Skin of body (tissue), 2 donors: ENCODE measurements around the gene COQ9. TPM values are rescaled to one million over a fixed set of nuclear protein-coding genes. Genes with fewer than 3 reads are reported as not detected.
A peak's percentile ranks its signal among the peaks of the same experiment; 100 is the strongest.
"Not testable (repeated sequence)": the region's sequence is repeated elsewhere in the genome, so short reads cannot be mapped to it uniquely, and the experiment has no call there.

Experiments
- DNase-seq: peaks from one replicate; lab custom pipeline; 2025; lab: John Stamatoyannopoulos, UW
- total RNA-seq: library from RNA; depleted of rRNA; stranded (reverse); fragments of >200 nt; gene quantifications from one replicate; pipeline ENCODE4 v1.2.3, GENCODE V29; 2014

The COQ9 gene
- total RNA-seq, 1 donor from 2014 or later: 27.1 TPM

DNA sequence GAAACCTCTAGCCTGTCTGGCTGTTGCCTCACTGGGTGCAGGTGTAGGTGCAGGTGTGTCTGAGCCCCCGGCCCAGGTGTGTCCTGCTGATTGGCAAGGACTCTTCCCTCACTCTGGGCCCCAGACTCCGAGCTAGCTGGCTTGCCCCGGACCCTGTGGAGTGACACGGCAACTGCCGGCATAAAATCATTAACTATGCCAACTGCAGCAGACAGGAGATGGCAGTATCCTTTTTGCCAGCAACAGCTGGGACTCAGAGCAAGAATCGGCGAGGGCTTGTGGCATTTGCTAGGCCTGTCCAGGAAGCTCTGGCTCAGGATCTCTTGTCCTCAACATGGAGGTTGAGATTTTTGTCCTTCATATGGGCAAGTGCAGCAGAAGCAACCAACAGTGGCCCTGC is 20.9 kb upstream of the COQ9 start:
- no peak for DNase-seq

DNA sequence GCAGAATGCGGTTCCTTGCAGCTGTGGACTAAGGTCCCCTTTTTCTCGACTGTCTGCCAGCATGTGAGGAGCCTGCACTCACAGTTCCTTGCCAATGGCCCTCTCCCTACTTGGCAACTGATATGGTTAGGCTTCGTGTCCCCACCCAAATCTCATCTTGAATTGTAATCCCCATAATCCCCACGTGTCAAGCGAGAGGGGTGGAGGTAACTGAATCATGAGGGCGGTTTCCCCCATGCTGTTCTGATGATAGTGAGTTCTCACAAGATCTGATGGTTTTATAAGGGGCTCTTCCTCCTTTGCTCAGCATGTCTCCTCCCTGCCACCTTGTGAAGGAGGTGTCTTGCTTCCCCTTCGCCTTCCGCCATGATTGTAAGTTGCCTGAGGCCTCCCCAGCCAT is 20.0 kb upstream of the COQ9 start:
- DNase-seq: no peak

DNA sequence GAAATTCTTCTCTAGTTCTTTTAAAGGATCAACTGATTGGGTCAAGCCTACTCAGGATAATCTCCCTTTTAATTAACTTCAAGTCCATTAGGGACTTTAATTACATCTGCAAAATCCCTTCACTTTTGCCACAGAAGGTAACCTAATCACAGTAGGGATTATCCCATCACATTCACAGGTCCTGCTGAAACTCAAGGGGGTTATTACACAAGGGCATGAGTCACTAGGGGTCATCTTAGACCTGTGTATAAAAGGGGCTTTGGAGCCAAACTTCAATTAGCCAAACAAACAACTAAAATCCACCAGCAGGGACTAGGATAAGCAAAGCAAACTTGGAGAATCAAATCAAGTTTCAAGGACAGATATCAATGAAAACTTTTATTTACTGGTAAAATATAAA is 19.5 kb upstream of the COQ9 start:
- DNase-seq: no peak

DNA sequence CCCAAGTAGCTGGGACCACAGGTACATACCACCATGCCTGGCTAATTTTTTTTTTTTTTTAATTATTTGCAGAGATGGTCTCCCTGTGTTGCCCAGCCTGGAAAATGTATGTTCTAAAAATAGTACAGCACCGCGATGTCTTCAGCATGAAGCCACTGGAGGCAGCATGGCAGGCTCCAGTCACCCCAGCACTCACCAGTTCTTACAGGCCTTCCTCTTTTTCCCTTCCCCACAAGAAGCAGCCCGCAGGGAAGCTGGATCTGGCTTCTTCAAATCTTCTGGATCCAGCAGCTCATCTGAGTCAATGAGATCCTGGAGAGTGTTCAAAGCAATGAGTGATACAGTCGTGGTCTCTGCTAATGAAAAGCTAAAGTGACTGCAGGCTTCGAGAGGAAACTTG is 16.3 kb upstream of the COQ9 start:
- DNase-seq: no peak

DNA sequence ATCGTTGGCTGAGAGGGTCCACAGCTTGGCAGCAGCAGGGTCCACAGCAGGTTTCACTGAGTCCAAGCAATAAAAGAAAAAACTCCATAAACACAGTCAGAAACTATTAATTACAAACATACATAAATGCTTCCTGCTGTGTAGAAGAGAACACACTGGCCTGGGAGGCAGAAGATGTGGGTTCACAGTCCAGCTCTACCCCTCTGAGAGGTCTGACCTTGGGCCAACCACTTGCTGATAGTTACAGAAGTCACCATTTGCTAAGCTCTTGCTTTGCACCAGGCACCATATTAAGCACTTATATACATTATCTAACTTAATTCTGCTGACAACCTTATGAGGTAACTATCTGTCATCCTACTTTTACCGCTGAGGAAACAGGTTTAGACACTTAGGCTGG is 14.8 kb upstream of the COQ9 start:
- DNase-seq: no peak

DNA sequence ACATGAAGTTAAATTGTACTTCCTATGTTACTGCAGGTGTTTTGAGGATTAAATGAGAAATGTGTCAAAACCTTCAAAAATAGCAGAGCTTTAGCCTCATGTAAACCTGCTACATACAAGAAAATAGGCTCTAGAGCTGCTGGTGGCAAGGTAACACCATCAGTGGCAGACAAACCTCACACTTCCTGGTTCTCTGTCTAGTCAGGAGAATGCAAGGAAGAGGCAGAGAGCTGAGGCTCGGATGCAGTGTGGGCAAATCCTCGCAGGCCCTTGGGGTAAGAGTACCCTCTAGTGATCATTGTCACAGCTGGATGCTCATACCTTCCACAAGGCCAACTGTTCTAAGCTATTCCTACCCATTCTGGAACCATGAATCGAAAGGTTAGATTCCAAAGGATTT is 14.3 kb upstream of the COQ9 start:
- DNase-seq: no peak

DNA sequence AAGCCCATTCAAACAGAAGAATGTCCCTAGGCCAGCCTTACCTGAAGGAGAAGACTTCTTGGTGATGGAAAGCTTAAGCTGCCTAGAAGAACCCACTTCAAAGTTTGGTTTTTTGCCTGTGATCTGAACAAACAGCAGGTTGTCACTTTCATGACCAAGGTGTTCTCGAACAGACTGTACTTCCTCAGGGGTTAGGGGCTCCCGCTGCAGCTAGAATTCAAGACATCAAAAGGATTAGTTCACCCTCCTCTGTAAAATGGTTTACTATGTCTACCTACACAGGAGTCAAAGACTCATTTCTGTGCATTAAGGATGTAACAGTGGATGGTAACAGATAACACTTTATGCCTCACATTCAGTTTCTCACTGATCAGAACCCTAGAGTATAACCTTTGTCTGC is 13.3 kb upstream of the COQ9 start:
- DNase-seq: no peak

DNA sequence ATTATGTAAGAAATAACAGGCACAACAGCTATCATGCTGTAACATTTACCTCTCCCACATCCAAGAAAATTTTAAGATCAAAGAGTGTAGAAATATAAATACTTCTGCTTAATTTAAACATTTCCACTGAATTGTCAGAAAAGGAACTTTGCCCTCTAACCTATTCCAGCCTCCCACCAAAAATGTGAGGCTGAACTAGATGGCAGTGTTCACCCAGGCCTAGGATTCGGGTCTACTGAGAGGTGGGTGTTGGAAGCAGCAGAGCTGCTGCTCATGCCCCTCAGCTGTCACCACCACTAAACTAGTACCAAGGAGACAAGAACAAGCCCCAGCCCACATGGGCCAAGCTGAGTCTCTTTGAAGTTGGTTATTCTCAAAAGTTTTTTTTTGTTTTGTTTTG is 11.4 kb upstream of the COQ9 start:
- no peak for DNase-seq

DNA sequence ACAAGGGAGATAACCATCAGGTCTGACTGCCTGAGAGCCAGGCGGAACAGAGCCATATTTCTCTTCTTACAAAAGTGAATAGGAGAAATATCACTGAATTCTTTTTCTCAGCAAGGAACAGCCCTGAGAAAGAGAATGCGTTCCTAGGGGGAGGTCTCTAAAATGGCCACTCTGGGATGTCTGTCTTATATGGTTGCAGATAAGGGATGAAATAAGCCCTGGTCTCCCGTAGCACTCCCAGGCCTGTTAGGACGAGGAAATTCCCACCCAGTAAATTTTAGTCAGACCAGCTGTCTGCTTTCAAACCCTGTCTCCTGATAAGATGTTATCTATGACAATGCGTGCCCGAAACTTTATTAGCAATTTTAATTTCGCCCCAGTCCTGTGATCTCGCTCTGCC is 7.3 kb upstream of the COQ9 start:
- DNase-seq: not testable (repeated sequence)

DNA sequence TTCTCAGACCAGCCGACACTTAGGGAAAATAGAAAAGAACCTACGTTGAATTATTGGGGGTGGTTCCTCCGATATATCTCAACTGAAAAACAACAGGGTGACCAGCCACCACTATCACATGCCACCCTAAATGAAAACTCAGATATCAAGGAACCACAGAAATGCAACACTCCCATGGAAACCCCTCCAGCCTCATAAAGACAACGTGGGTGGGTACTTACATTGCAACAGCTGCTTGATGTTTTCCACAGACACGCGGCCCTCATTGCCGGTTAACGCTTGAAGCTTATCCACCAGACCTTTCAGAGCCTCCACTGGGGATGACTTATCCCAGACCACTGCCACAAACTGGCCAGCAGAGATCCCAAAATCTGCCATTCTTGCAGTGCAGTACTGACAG is 6.7 kb upstream of the COQ9 start:
- not testable (repeated sequence) for DNase-seq

DNA sequence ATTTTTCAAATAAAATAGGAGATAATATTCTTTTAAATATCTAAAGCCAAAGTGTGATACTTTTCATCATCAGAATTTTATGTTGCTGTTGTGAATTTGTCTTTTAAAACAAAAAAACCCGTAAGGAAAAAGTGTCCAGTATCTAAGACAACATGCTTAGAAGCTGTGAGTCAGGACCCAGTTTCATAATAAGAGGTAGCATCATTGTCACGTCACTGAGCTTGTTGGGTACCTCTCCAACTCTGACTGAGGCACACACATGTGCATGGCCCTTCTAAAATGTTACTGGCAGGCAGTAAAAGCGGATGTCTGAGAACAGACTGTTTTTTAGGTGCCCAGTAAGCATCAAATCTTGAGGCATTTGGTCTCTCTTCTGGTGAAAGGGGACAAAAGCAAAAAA is 2.6 kb upstream of the COQ9 start:
- DNase-seq: no peak

DNA sequence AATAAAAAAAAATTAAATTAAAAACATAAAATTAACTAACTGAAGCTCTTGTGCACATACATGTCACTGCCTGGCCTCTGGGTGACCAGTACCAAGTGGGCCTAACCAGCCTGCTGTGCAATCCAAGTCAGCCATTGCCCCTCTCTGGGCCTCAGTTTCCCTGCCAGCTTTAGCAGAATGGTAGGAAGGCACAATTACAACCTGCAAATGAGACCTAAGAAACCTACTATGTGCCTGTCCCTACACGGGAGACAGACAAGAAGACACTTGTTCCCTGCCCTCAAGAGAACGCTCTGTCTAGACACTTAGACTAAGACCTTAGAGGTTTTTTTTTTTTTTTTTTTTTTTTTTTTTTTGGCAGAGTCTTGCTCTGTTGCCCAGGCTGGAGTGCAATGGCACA is 1.8 kb upstream of the COQ9 start:
- no peak for DNase-seq

DNA sequence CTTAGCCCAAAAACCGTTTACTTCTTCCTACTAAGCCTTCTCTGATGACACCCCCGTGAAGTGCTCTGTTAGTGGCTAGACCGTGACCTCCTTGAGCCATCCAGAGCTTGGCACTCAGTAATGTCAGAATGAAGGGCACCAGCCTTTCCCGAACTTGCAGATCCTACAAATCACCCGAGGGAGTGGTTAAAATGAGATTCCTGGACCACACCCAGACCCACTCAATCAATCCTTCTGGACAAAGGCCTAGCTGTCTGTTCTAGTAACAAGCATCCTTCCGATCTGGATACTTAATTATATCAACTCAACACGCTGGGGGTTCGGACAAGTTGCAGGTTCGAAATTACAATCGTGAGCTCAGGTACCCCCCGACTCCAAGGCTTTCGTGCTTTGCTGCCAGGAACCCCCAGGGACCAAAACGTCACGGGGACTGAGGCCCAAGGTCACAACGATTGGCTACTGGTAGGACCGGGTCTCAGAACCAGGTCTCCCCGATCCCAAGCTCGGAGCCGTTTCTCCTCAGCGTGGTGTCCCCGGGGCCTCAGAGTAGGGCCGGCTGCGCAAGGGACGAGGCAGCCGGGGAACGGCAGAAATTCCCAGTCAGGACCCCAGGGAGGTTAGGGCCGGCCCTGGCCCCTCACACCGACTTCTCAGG is 621 bp upstream of the COQ9 start:
- no peak for DNase-seq

DNA sequence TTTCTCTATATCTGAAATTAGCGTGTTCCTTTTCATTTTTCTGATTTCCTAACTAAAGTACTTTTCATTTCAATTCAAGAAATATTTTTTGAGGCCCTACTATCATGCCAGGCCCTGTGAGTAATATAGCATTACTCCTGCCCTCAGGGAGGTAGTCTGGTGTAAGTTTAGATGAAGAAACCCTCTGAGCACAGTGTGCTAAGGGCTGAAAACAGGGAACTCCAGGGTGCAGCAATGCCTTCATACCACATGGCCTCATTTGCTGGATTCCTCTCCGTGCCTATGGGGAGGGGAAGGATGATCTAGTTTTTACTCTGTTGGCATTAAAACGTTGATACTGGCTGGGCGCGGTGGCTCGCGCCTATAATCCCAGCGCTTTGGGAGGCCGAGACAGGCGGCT is 4.7 kb downstream of the COQ9 start:
- DNase-seq: no peak

DNA sequence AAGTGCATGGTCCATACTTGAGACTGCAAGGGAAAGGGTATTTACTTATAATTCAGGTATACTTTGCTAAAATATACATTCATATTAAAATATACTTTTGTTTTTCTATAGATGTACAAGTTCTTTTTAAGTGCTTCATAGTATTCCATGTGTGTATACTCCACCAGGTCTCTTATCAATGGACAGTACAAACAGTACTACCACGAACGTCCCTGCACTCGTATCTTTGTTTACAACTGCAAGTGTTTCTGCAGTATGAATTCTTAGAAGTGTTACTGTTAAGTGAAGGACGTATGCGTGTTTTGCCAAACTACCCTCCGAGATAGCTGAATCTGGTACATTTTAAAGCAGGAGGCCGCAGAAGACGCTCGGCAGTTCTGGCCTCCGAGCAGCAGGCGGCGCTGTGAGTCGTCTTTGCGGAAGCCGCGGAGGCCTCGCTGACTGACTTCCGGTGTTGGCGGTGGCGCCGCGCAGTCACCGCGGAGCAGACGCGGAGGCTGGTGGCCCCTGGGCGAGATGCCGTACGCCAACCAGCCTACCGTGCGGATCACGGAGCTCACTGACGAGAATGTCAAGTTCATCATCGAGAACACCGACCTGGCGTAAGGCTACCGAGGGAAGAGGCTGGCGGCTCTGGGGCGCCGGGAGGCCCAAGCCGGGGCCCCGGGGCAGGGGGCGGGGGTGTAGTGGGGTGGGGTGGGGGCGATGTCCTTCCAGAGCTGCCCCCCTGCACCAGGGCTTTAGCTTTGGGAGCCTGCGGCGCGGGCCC is 15.1 kb downstream of the COQ9 start, which contains the start of gene POLR2C:
Gene POLR2C (plus strand): TSS at position 471 of the 769 bp plus-strand sequence. CDS start 46 bp downstream, at position 517.
- DNase-seq: peak; percentile 76

DNA sequence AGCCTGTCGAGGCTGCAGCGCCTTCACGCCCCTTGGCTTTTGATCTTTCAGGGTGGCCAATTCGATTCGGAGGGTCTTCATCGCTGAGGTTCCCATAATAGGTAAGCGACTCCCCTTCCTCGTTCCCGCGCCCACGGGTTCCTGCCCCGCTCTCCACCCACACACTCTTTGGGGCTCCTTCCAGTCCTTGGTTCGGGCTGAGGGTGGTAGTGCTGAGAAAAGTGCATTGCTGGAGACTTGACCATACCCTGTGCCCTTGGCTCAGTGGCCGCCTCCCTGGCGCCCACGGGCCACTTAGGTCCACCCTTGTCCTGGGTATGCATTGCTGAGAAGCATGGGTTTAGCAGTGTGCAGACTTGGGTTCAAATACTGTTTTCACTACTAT is 15.7 kb downstream of the COQ9 start:
- DNase-seq: no peak

DNA sequence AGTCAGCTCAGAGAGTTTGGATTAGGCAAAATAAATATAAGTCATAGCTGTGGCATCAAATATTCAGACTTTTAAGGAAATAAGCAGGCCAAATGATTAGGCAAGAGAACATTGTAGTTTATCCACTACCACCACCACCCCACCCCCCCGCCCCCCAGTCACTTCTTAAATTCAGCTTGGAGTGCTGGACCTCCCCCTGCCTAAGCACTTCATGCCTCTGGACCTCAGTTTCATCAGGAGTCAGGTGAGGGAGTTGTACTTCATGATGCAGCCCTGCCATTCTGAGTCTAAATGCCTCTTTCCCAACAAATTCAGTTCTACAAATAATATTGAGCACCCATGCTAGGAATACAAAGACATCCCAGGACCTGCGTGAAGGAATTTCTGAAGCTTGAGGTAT is 17.2 kb downstream of the COQ9 start:
- DNase-seq: no peak

DNA sequence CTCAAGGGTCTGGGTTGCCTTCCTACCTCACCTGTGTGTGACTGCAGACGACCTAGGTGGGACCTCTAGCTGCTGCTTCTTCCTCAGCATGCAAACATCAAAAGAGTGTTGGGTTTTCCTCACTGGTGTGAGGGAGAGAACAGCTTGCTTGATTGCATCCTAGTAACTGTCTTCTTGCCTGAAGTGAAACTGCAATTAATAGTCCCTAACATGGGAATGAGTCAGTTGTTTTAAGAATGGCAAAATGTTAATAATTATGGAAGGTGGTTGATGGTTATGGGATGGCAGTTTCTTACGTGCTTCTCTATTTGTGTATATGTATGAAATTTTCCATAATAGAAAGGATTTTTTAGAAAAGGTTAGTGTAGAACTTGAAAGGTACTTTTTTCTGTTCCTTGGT is 21.1 kb downstream of the COQ9 start:
- no peak for DNase-seq

DNA sequence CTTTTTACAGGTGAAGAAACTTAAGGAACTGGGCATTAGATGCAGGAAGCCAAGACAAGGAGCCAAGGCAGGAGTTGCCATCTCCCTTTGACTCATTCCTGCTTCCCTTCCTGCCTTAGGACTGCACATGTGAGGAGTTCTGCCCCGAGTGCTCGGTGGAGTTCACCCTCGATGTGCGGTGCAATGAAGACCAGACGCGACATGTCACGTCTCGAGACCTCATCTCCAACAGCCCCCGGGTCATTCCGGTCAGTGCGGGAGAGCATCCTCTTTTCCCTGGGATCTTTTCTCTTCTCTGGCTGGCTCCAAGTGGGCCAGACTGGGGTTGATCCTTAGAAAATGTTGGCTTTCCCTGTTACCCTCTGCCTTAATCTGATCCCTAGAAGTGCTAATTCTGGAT is 21.8 kb downstream of the COQ9 start:
- no peak for DNase-seq

DNA sequence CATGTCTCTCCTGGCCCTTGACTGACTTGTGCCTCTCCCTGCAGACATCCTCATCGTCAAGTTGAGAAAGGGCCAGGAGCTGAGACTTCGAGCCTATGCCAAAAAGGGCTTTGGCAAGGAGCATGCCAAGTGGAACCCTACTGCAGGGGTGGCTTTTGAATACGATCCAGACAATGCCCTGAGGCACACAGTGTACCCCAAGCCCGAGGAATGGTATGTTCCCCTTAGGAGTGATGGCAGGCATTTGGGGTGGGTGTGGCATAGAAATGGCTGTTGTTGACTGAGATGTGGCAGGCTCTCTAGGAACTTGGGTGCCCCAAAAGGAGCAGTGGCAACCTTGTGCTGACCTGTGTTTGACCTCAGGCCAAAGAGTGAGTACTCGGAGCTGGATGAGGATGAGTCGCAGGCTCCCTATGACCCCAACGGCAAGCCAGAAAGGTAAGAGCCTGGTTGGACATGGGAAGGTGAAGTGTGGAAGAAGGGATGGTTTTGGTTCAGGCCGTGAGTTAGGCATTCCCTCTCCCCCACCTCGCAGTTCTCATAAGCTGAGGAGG is 22.7 kb downstream of the COQ9 start:
- DNase-seq: no peak

DNA sequence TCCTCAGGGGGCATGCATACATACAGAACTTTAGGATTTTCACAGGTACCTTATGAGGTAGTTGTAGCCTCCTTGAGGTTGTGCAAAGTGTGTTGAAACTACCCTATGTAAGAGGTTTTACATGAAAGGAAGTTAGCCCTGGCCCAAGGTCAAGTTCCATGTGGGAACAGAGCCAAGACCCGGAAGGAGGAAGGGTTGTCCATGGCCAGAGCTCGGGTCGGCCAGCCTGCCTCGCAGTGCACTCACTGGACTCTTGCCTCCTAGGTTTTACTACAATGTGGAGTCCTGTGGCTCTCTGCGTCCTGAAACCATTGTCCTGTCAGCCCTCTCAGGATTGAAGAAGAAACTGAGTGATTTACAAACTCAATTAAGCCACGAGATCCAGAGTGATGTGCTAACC is 23.4 kb downstream of the COQ9 start:
- DNase-seq: no peak

DNA sequence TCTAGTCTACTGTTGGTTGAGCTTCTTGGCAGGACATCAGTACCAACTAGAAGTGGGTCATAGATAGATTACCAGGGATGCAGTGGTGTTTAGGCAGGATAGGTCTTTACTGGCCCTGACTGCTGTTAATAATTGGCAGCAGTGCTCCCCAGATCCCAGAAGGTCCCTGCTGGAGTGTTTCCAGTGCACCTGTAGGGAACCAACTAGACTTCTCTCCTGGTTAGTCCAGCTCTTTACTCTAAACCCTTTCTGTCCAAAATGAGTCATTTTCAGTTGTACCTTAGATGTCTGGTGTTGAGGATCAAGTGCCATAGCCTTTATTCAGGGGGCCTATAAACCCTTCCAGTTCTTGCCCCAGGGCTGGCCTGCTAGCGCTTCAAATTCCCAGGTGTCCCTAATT is 23.9 kb downstream of the COQ9 start:
- DNase-seq: no peak
